ENCODE data around the gene SEH1L. TPM values are rescaled to one million over a fixed set of nuclear protein-coding genes. Genes with fewer than 3 reads are reported as not detected.
"Not testable (repeated sequence)": the region's sequence is repeated elsewhere in the genome, so short reads cannot be mapped to it uniquely, and the experiment has no call there.

SEH1L gene
- total RNA-seq, 2 experiments from 2014 or later = 90.3 to 92.5 TPM

- Mint-ChIP-seq H3K36me3 (peaks cover 20% of the 10 kb centered on the region), H3K27me3 (peaks cover 3% of the 10 kb centered on the region), H3K4me3 (peak overlapping the region; percentile 96), H3K27ac (peak overlapping the region; percentile 92), H3K4me1 (ENCODE audit: low read depth) (peaks cover 15% of the 10 kb centered on the region), H3K9me3 (no peaks in the 10 kb centered on the region)
- intact Hi-C loops (cut with micrococcal nuclease) = loop anchor here (2.0 to 10.0 kb wide), 4 partner anchors 147 to 613 kb away; partner anchors contain the start of genes AFG3L2, CEP76 and PSMG2
- CTCF ChIA-PET = interaction anchor here (1.6 kb wide), 1 partner anchor 170 kb away, joined by 6 read pairs; no protein-coding TSS in a partner anchor
- POLR2A ChIA-PET = interaction anchor here (0.6 to 1.6 kb wide), 4 partner anchors 10 to 106 kb away, joined by 3 to 14 read pairs (median 5); partner anchors contain the start of gene SEH1L
- no peak for DNase-seq
Measured at GRCh38 chr18:12989397-12990122, 41.7 kb downstream of the SEH1L start.

GRCh38 chr18:12990123-12990475 is 42.3 kb downstream of the SEH1L start:
- intact Hi-C loops (cut with micrococcal nuclease) = loop anchor here (2.0 to 10.0 kb wide), 4 partner anchors 147 to 613 kb away; partner anchors contain the start of genes AFG3L2, CEP76 and PSMG2

GRCh38 chr18:12990641-12990966 is 42.8 kb downstream of the SEH1L start:
- intact Hi-C loops (cut with micrococcal nuclease) = loop anchor here (2.0 to 10.0 kb wide), 4 partner anchors 146 to 614 kb away; partner anchors contain the start of genes AFG3L2, CEP76 and PSMG2
- Mint-ChIP-seq H3K36me3 (peaks cover 16% of the 10 kb centered on the region), H3K4me1 (ENCODE audit: low read depth) (peaks cover 15% of the 10 kb centered on the region), H3K9me3 (no peaks in the 10 kb centered on the region), H3K4me3 (peak overlapping the region; percentile 96), H3K27me3 (peaks cover 3% of the 10 kb centered on the region), H3K27ac (peak overlapping the region; percentile 92)
- CTCF ChIA-PET = interaction anchor here (0.6 to 1.6 kb wide), 6 partner anchors 9 to 407 kb away, joined by 3 to 6 read pairs (median 3); no protein-coding TSS in a partner anchor
- no peak for DNase-seq
- POLR2A ChIA-PET = interaction anchor here (0.8 to 1.8 kb wide), 11 partner anchors 9 to 614 kb away, joined by 3 to 17 read pairs (median 5); partner anchors contain the start of genes AFG3L2, CEP76 and SEH1L

More at GRCh38 chr18:12990123-12990475, 42.3 kb downstream of the SEH1L start:
- peaks cover 19% of the 10 kb centered on the region for H3K36me3 Mint-ChIP-seq
- ChIA-PET CTCF (interaction anchor here (1.6 kb wide), 1 partner anchor 169 kb away, joined by 6 read pairs; no protein-coding TSS in a partner anchor), POLR2A (interaction anchor here (1.4 to 1.8 kb wide), 4 partner anchors 10 to 288 kb away, joined by 5 to 17 read pairs (median 10); partner anchors contain the start of genes CEP76 and SEH1L)
- peaks cover 15% of the 10 kb centered on the region for H3K4me1 Mint-ChIP-seq (ENCODE audit: low read depth)
- H3K9me3 Mint-ChIP-seq = no peaks in the 10 kb centered on the region
- H3K27ac Mint-ChIP-seq = peak overlapping the region; percentile 92
- peak; percentile 66 for DNase-seq
- H3K27me3 Mint-ChIP-seq = peaks cover 3% of the 10 kb centered on the region
- H3K4me3 Mint-ChIP-seq = peak overlapping the region; percentile 96

- Mint-ChIP-seq H3K36me3 (peaks cover 16% of the 10 kb centered on the region), H3K27ac (peak within 1 kb of the TSS; percentile 92), H3K27me3 (peaks cover 3% of the 10 kb centered on the region), H3K4me1 (ENCODE audit: low read depth) (peaks cover 15% of the 10 kb centered on the region), H3K4me3 (peak within 1 kb of the TSS; percentile 96), H3K9me3 (no peaks in the 10 kb centered on the region)
- intact Hi-C loops (cut with micrococcal nuclease) = loop anchor here (1.0 to 10.0 kb wide), 7 partner anchors 44 to 614 kb away; partner anchors contain the start of genes AFG3L2, CEP76 and PSMG2
- ChIA-PET POLR2A (interaction anchor here (0.5 to 1.8 kb wide), 12 partner anchors 9 to 614 kb away, joined by 3 to 17 read pairs (median 4); partner anchors contain the start of genes AFG3L2, CEP76 and SEH1L), CTCF (interaction anchor here (0.6 to 1.6 kb wide), 7 partner anchors 9 to 408 kb away, joined by 3 to 6 read pairs (median 3); no protein-coding TSS in a partner anchor)
- peak; percentile 99 for DNase-seq
Measured at GRCh38 chr18:12990967-12991820, 43.4 kb downstream of the SEH1L start, which contains the start of gene CEP192. TSS of gene CEP192 (plus strand) at chr18:12991362. CDS start at chr18:12999425, 8,063 bp downstream.

GRCh38 chr18:12991821-12992179 is 44.0 kb downstream of the SEH1L start:
- POLR2A ChIA-PET = interaction anchor here (1.3 to 1.8 kb wide), 5 partner anchors 26 to 615 kb away, joined by 3 to 7 read pairs (median 6); partner anchors contain the start of genes AFG3L2 and CEP76
- Mint-ChIP-seq H3K4me3 (peak overlapping the region; percentile 96), H3K9me3 (no peaks in the 10 kb centered on the region), H3K4me1 (ENCODE audit: low read depth) (peaks cover 15% of the 10 kb centered on the region), H3K36me3 (peaks cover 16% of the 10 kb centered on the region), H3K27me3 (peaks cover 3% of the 10 kb centered on the region), H3K27ac (peak overlapping the region; percentile 92)
- no peak for DNase-seq
- CTCF ChIA-PET = interaction anchor here (1.0 to 1.4 kb wide), 2 partner anchors 9 to 18 kb away, joined by 3 read pairs; no protein-coding TSS in a partner anchor
- intact Hi-C loops (cut with micrococcal nuclease) = loop anchor here (1.0 to 10.0 kb wide), 7 partner anchors 44 to 615 kb away; partner anchors contain the start of genes AFG3L2, CEP76 and PSMG2

- intact Hi-C loops (cut with micrococcal nuclease) = loop anchor here (10.0 kb wide), 1 partner anchor 591 kb away; no protein-coding TSS in a partner anchor
- DNase-seq = no peak
Measured at GRCh38 chr18:12993439-12993838, 45.6 kb downstream of the SEH1L start.

GRCh38 chr18:12995424-12995823 is 47.6 kb downstream of the SEH1L start:
- CTCF ChIA-PET = no interaction called here
- POLR2A ChIA-PET = no interaction called here

More at GRCh38 chr18:12993439-12993838, 45.6 kb downstream of the SEH1L start:
- CTCF ChIA-PET = no interaction called here
- Mint-ChIP-seq H3K27me3 (peaks cover 3% of the 10 kb centered on the region), H3K4me1 (ENCODE audit: low read depth) (peaks cover 20% of the 10 kb centered on the region), H3K36me3 (peaks cover 16% of the 10 kb centered on the region), H3K27ac (no peak overlapping the region), H3K9me3 (no peaks in the 10 kb centered on the region), H3K4me3 (no peak overlapping the region)
- POLR2A ChIA-PET = no interaction called here

GRCh38 chr18:12995952-12996477 is 48.2 kb downstream of the SEH1L start:
- H3K27me3 Mint-ChIP-seq = peaks cover 2% of the 10 kb centered on the region
- no peak overlapping the region for H3K4me3 Mint-ChIP-seq
- CTCF ChIA-PET = no interaction called here
- intact Hi-C loops (cut with micrococcal nuclease) = loop anchor here (10.0 kb wide), 1 partner anchor 589 kb away; no protein-coding TSS in a partner anchor
- POLR2A ChIA-PET = no interaction called here
- no peak for DNase-seq
- no peak overlapping the region for H3K27ac Mint-ChIP-seq
- peaks cover 22% of the 10 kb centered on the region for H3K4me1 Mint-ChIP-seq (ENCODE audit: low read depth)
- H3K9me3 Mint-ChIP-seq = no peaks in the 10 kb centered on the region
- peaks cover 11% of the 10 kb centered on the region for H3K36me3 Mint-ChIP-seq

More at GRCh38 chr18:12995424-12995823, 47.6 kb downstream of the SEH1L start:
- no peak overlapping the region for H3K4me3 Mint-ChIP-seq
- DNase-seq = no peak
- peaks cover 16% of the 10 kb centered on the region for H3K36me3 Mint-ChIP-seq
- no peak overlapping the region for H3K27ac Mint-ChIP-seq
- H3K9me3 Mint-ChIP-seq = no peaks in the 10 kb centered on the region
- peaks cover 25% of the 10 kb centered on the region for H3K4me1 Mint-ChIP-seq (ENCODE audit: low read depth)
- H3K27me3 Mint-ChIP-seq = peaks cover 3% of the 10 kb centered on the region
- intact Hi-C loops (cut with micrococcal nuclease) = loop anchor here (10.0 kb wide), 1 partner anchor 589 kb away; no protein-coding TSS in a partner anchor

- ChIA-PET CTCF (interaction anchor here (1.2 kb wide), 1 partner anchor 62 kb away, joined by 3 read pairs; no protein-coding TSS in a partner anchor), POLR2A (interaction anchor here (1.1 kb wide), 1 partner anchor 48 kb away, joined by 3 read pairs; the partner anchor contains the start of gene SEH1L)
- no peak for DNase-seq
- no peaks in the 10 kb centered on the region for H3K9me3 Mint-ChIP-seq
- H3K4me3 Mint-ChIP-seq = no peak overlapping the region
- H3K36me3 Mint-ChIP-seq = peaks cover 7% of the 10 kb centered on the region
- no peaks in the 10 kb centered on the region for H3K27me3 Mint-ChIP-seq
- H3K4me1 Mint-ChIP-seq (ENCODE audit: low read depth) = peaks cover 22% of the 10 kb centered on the region
- intact Hi-C loops (cut with micrococcal nuclease) = loop anchor here (10.0 kb wide), 1 partner anchor 588 kb away; no protein-coding TSS in a partner anchor
- H3K27ac Mint-ChIP-seq = no peak overlapping the region
Measured at GRCh38 chr18:12996661-12997292, 49.0 kb downstream of the SEH1L start.

- POLR2A ChIA-PET = interaction anchor here (1.1 kb wide), 1 partner anchor 49 kb away, joined by 3 read pairs; the partner anchor contains the start of gene SEH1L
- not testable (repeated sequence) for DNase-seq, H3K9me3 Mint-ChIP-seq, H3K27me3 Mint-ChIP-seq, H3K4me3 Mint-ChIP-seq, H3K27ac Mint-ChIP-seq, H3K36me3 Mint-ChIP-seq
- intact Hi-C loops (cut with micrococcal nuclease) = loop anchor here (10.0 kb wide), 1 partner anchor 587 kb away; no protein-coding TSS in a partner anchor
- CTCF ChIA-PET = interaction anchor here (1.2 kb wide), 1 partner anchor 63 kb away, joined by 3 read pairs; no protein-coding TSS in a partner anchor
- H3K4me1 Mint-ChIP-seq (ENCODE audit: low read depth) = peaks cover 22% of the 10 kb centered on the region
Measured at GRCh38 chr18:12997330-12997729, 49.5 kb downstream of the SEH1L start.
